Measurements from ENCODE around the gene RHBDL3. TPM values are rescaled to one million over a fixed set of nuclear protein-coding genes. Genes with fewer than 3 reads are reported as not detected.

Gene RHBDL3
- total and polyA plus RNA-seq, 10 of the 15 experiments (the other 5 are each of a cell fraction or from before 2014, with no cell fraction given) = 0.04 to 0.24 (median 0.04) TPM; not detected in 5

- in situ Hi-C loops (cut with MboI) (no loop called here), intact Hi-C loops (cut with micrococcal nuclease; ENCODE audit: unreplicated experiment) (no loop called here)
- Histone ChIP-seq H3K36me3 (ENCODE audit: control insufficient read depth in 2 of 2, insufficient read depth in 2 of 2, low read length in 1 of 2) (peaks cover 11 to 32% of the 10 kb centered on the region in 2 experiments), H3K9ac (ENCODE audit: control insufficient read depth, insufficient read depth, low read length) (no peak overlapping the region), H4K20me1 (ENCODE audit: control insufficient read depth, insufficient read depth) (no peaks in the 10 kb centered on the region; the same call in 1 of the 2 replicates), H3K4me1 (ENCODE audit: control insufficient read depth, insufficient read depth, low read length) (no peaks in the 10 kb centered on the region), H3K27me3 (replicated peaks in 1 of 2; ENCODE audit: control insufficient read depth in 2 of 2, insufficient read depth in 2 of 2, low read length in 1 of 2) (no peaks in the 10 kb centered on the region), H3K9me3 (replicated peaks; ENCODE audit: control insufficient read depth, insufficient read depth, low read length) (no peaks in the 10 kb centered on the region), H2AFZ (ENCODE audit: control insufficient read depth, low read depth, low read length) (no peak overlapping the region), H3K4me2 (ENCODE audit: control insufficient read depth, insufficient read depth) (no peak overlapping the region), H3K79me2 (ENCODE audit: control insufficient read depth, insufficient read depth, low read length) (peaks cover 45% of the 10 kb centered on the region), H3K27ac (ENCODE audit: control insufficient read depth, insufficient read depth) (no peak overlapping the region), H3K4me3 (no peak overlapping the region)
- CTCF ChIA-PET = no interaction called here
- RAD21 ChIA-PET (ENCODE audit: unreplicated experiment) = no interaction called here
- SMC1A ChIA-PET (ENCODE audit: uncharacterized antibody, unreplicated experiment) = interaction anchor here (0.7 kb wide), 2 partner anchors 10 to 11 kb away, joined by 3 read pairs; no protein-coding TSS in a partner anchor
- POLR2A ChIA-PET = interaction anchor here (0.7 kb wide), 2 partner anchors 28 to 780 kb away, joined by 3 to 5 read pairs; no protein-coding TSS in a partner anchor
- ATAC-seq = no peak
- WGBS (ENCODE audit: insufficient coverage, insufficient replicate concordance, low lambda C conversion rate, missing lambda C conversion rate) = 100% methylated on average over 1 of the region's 1 CpG
- no peak for FAIRE-seq
- TF ChIP-seq BRCA1 (IDR thresholded peaks at IDR 0.05; ENCODE audit: low read depth, low read length) (no peak), ZBTB11 (CRISPR knock-in tag; IDR thresholded peaks at IDR 0.05) (no peak), ATF7 (IDR thresholded peaks at IDR 0.05; ENCODE audit: low read depth) (no peak), TBL1XR1 (IDR thresholded peaks at IDR 0.05; ENCODE audit: low read depth, low read length) (no peak), CBFB (IDR thresholded peaks at IDR 0.05; ENCODE audit: low read depth) (no peak), TARDBP (IDR thresholded peaks at IDR 0.05; ENCODE audit: borderline replicate concordance) (no peak), RFX5 (IDR thresholded peaks at IDR 0.05; ENCODE audit: low read depth, low read length) (no peak), PAX5 (IDR thresholded peaks at IDR 0.05; ENCODE audit: borderline replicate concordance, low read depth, low read length) (no peak), YBX1 (IDR thresholded peaks at IDR 0.05) (no peak), SUPT20H (IDR thresholded peaks at IDR 0.05; ENCODE audit: borderline replicate concordance, control insufficient read depth, low read depth, low read length) (no peak), IRF5 (IDR thresholded peaks at IDR 0.05; ENCODE audit: borderline replicate concordance) (no peak), CEBPB (IDR thresholded peaks at IDR 0.05; ENCODE audit: borderline replicate concordance in 1 of 2, low read depth in 2 of 2, low read length in 2 of 2) (no peak), BACH1 (IDR thresholded peaks at IDR 0.05; ENCODE audit: borderline replicate concordance) (no peak), USF2 (IDR thresholded peaks at IDR 0.05; ENCODE audit: borderline replicate concordance, low read depth, low read length) (no peak), PKNOX1 (IDR thresholded peaks at IDR 0.05) (no peak), ZNF384 (IDR thresholded peaks at IDR 0.05; ENCODE audit: borderline replicate concordance, low read depth, low read length) (no peak), IKZF1 (conservative IDR thresholded peaks at IDR 0.05) (no peak), TCF12 (IDR thresholded peaks at IDR 0.05; ENCODE audit: low read depth, low read length) (no peak), CHD2 (IDR thresholded peaks at IDR 0.05; ENCODE audit: borderline replicate concordance, low read depth, low read length) (no peak)
- DNase-seq (ENCODE audit: low read depth, low spot score) = no peak
- no TSS peak for BruUV-seq (replicated peaks)
These were observed 95.6 kb downstream of the RHBDL3 start for GRCh38 chr17:32361270-32361669.
